ENCODE data around the gene KRTAP10-2.
"Not testable (repeated sequence)": the region's sequence is repeated elsewhere in the genome, so short reads cannot be mapped to it uniquely, and the experiment has no call there.

KRTAP10-2 gene

GRCh38 chr21:44583089-44583799 lies 31.9 kb upstream of the KRTAP10-2 start:
- Mint-ChIP-seq H3K27ac (peak overlapping the region in 1 of 3 experiments; percentile 72), H3K4me1 (no peaks in the 10 kb centered on the region), H3K27me3 (ENCODE audit: low read depth) (peaks cover 37% of the 10 kb centered on the region), H3K9me3 (peaks cover 40% of the 10 kb centered on the region), H3K36me3 (ENCODE audit: low read depth) (peaks cover 4% of the 10 kb centered on the region), H3K4me3 (no peak overlapping the region)
- no peak for TF ChIP-seq CTCF (IDR thresholded peaks at IDR 0.05; ENCODE audit: unreplicated experiment in 3 of 3)

- Mint-ChIP-seq H3K4me1 (no peaks in the 10 kb centered on the region), H3K27ac (no peak overlapping the region), H3K9me3 (peaks cover 45% of the 10 kb centered on the region), H3K36me3 (ENCODE audit: low read depth) (peaks cover 4% of the 10 kb centered on the region), H3K27me3 (ENCODE audit: low read depth) (peaks cover 27% of the 10 kb centered on the region), H3K4me3 (no peak overlapping the region)
- TF ChIP-seq CTCF (IDR thresholded peaks at IDR 0.05; ENCODE audit: unreplicated experiment in 3 of 3), result no peak
These were observed 30.8 kb upstream of the KRTAP10-2 start for GRCh38 chr21:44582055-44582454.

- Mint-ChIP-seq H3K36me3 (ENCODE audit: low read depth) (peaks cover 4% of the 10 kb centered on the region), H3K9me3 (peaks cover 43% of the 10 kb centered on the region), H3K27me3 (ENCODE audit: low read depth) (peaks cover 21% of the 10 kb centered on the region), H3K27ac (no peak overlapping the region), H3K4me3 (no peak overlapping the region), H3K4me1 (no peaks in the 10 kb centered on the region)
- TF ChIP-seq CTCF (IDR thresholded peaks at IDR 0.05; ENCODE audit: unreplicated experiment in 3 of 3), result no peak
These were observed 29.9 kb upstream of the KRTAP10-2 start for GRCh38 chr21:44581158-44581557.

- peaks cover 49% of the 10 kb centered on the region for H3K9me3 Mint-ChIP-seq
- not testable (repeated sequence) for H3K36me3 Mint-ChIP-seq (ENCODE audit: low read depth); H3K27ac Mint-ChIP-seq; H3K4me3 Mint-ChIP-seq; H3K4me1 Mint-ChIP-seq
- H3K27me3 Mint-ChIP-seq (ENCODE audit: low read depth), result peaks cover 22% of the 10 kb centered on the region
These were observed 29.0 kb upstream of the KRTAP10-2 start, which contains the start of gene KRTAP10-5 for GRCh38 chr21:44580231-44580821. TSS of gene KRTAP10-5 (minus strand) at chr21:44580604. CDS start at chr21:44580578, 26 bp downstream.

GRCh38 chr21:44579833-44580144 lies 28.5 kb upstream of the KRTAP10-2 start:
- H3K4me1 Mint-ChIP-seq, result no peaks in the 10 kb centered on the region
- no peak overlapping the region for H3K4me3 Mint-ChIP-seq
- H3K36me3 Mint-ChIP-seq (ENCODE audit: low read depth), result peaks cover 4% of the 10 kb centered on the region
- peaks cover 20% of the 10 kb centered on the region for H3K27me3 Mint-ChIP-seq (ENCODE audit: low read depth)
- H3K27ac Mint-ChIP-seq, result no peak overlapping the region
- H3K9me3 Mint-ChIP-seq, result peaks cover 47% of the 10 kb centered on the region
- TF ChIP-seq CTCF (IDR thresholded peaks at IDR 0.05; ENCODE audit: unreplicated experiment in 3 of 3), result no peak

GRCh38 chr21:44579056-44579832 lies 27.9 kb upstream of the KRTAP10-2 start:
- Mint-ChIP-seq H3K9me3 (peaks cover 47% of the 10 kb centered on the region), H3K27me3 (ENCODE audit: low read depth) (peaks cover 20% of the 10 kb centered on the region), H3K27ac (no peak overlapping the region), H3K4me1 (no peaks in the 10 kb centered on the region), H3K4me3 (no peak overlapping the region), H3K36me3 (ENCODE audit: low read depth) (peaks cover 4% of the 10 kb centered on the region)
- TF ChIP-seq CTCF (IDR thresholded peaks at IDR 0.05; ENCODE audit: unreplicated experiment in 3 of 3), result no peak
